HepG2 (cell line): ENCODE data around the gene ZBTB46. TPM values are rescaled to one million over a fixed set of nuclear protein-coding genes. Genes with fewer than 3 reads are reported as not detected.

Source experiments
- ASH2L ChIP-seq: fragments of 300-600, 200-600 bp; sonication (generic); IDR thresholded peaks from 2 replicates; pipeline ENCODE4 v1.7.0; 2017; ENCODE audit warnings: low read depth, mild to moderate bottlenecking, moderate library complexity, mixed read lengths, low read length; ENCODE audit not compliant: insufficient read length
- BATF2 ChIP-seq: sonication (generic); formaldehyde crosslinking; IDR thresholded peaks from 2 replicates; pipeline ENCODE4 v1.8.0; 2022; ENCODE audit warnings: mild to moderate bottlenecking, missing genetic modification reagents, moderate library complexity
- CCAR2 ChIP-seq: fragments of 200-400 bp; formaldehyde crosslinking; optimal IDR thresholded peaks from 2 replicates; pipeline ENCODE3; 2018; ENCODE audit warnings: low read depth, mild to moderate bottlenecking, low read length, moderate library complexity
- CENPBD1 ChIP-seq: sonication (generic); formaldehyde crosslinking; IDR thresholded peaks from 2 replicates; pipeline ENCODE4 v1.8.0; 2022; ENCODE audit warnings: missing genetic modification reagents, low read depth, mild to moderate bottlenecking, borderline replicate concordance
- DNMT1 ChIP-seq: sonication (generic); formaldehyde crosslinking; IDR thresholded peaks from 2 replicates; pipeline ENCODE4 v1.5.1; 2020; ENCODE audit warnings: mild to moderate bottlenecking, missing genetic modification reagents
- DZIP1 ChIP-seq: sonication (generic); formaldehyde crosslinking; IDR thresholded peaks from 2 replicates; pipeline ENCODE4 v1.5.0; 2020; ENCODE audit warnings: mild to moderate bottlenecking, missing genetic modification reagents
- HMG20B ChIP-seq: conservative IDR thresholded peaks from 2 replicates; pipeline ENCODE4 v1.6.1; 2016; ENCODE audit warnings: missing genetic modification reagents, missing compliant biosample characterization
- HNF4A ChIP-seq: sonication (generic); formaldehyde crosslinking; IDR thresholded peaks from 2 replicates; pipeline ENCODE4 v1.4.0; 2020; ENCODE audit warnings: missing genetic modification reagents
- MBD4 ChIP-seq: IDR thresholded peaks from 2 replicates; pipeline ENCODE4 v1.6.1; 2012; ENCODE audit warnings: low read length, inconsistent platforms, borderline replicate concordance
- PREB ChIP-seq: sonication (generic); formaldehyde crosslinking; IDR thresholded peaks from 2 replicates; pipeline ENCODE4 v1.4.0; 2020; ENCODE audit warnings: missing genetic modification reagents
- RBFOX2 ChIP-seq: fragments of 200-400 bp; formaldehyde crosslinking; IDR thresholded peaks from 2 replicates; pipeline ENCODE4 v1.6.1; 2017; ENCODE audit warnings: low read depth, mild to moderate bottlenecking, low read length
- RELA ChIP-seq: sonication (generic); formaldehyde crosslinking; IDR thresholded peaks from 2 replicates; pipeline ENCODE4 v1.4.0; 2020; ENCODE audit warnings: missing genetic modification reagents
- RNF2 ChIP-seq: fragments of 450-650 bp; conservative IDR thresholded peaks from 2 replicates; pipeline ENCODE4 v1.6.1; 2016; ENCODE audit warnings: low read depth
- SMARCE1 ChIP-seq: fragments of 450-650 bp; IDR thresholded peaks from 2 replicates; pipeline ENCODE4 v1.6.1; 2017; ENCODE audit warnings: borderline replicate concordance
- ZBTB8A ChIP-seq: sonication (generic); formaldehyde crosslinking; IDR thresholded peaks from 2 replicates; pipeline ENCODE4 v1.4.0; 2020; ENCODE audit warnings: mild to moderate bottlenecking, low read depth, missing genetic modification reagents, borderline replicate concordance
- ZFP82 ChIP-seq: sonication (generic); formaldehyde crosslinking; IDR thresholded peaks from 2 replicates; pipeline ENCODE4 v1.5.1; 2020; ENCODE audit warnings: mild to moderate bottlenecking, missing genetic modification reagents, borderline replicate concordance
- ZMAT3 ChIP-seq: sonication (generic); formaldehyde crosslinking; conservative IDR thresholded peaks from 2 replicates; pipeline ENCODE4 v1.7.0; 2021; ENCODE audit warnings: missing genetic modification reagents
- ZNF207 ChIP-seq: fragments of 450-650 bp; IDR thresholded peaks from 2 replicates; pipeline ENCODE4 v1.6.1; 2016; ENCODE audit warnings: antibody characterized with exemption, borderline replicate concordance
- ZNF350 ChIP-seq: sonication (generic); formaldehyde crosslinking; IDR thresholded peaks from 2 replicates; pipeline ENCODE4 v1.4.0; 2020; ENCODE audit warnings: mild to moderate bottlenecking, low read depth, missing genetic modification reagents, borderline replicate concordance
- ZNF501 ChIP-seq: sonication (generic); formaldehyde crosslinking; IDR thresholded peaks from 2 replicates; pipeline ENCODE4 v1.5.1; 2020; ENCODE audit warnings: mild to moderate bottlenecking, moderate library complexity, missing genetic modification reagents
- ZNF543 ChIP-seq: sonication (generic); formaldehyde crosslinking; IDR thresholded peaks from 2 replicates; pipeline ENCODE4 v1.4.0; 2020; ENCODE audit warnings: mild to moderate bottlenecking, missing genetic modification reagents
- ZNF546 ChIP-seq: sonication (generic); formaldehyde crosslinking; conservative IDR thresholded peaks from 2 replicates; pipeline ENCODE4 v1.8.1; 2023; ENCODE audit warnings: mild to moderate bottlenecking, missing genetic modification reagents
- polyA plus RNA-seq, 8 experiments: library from polyadenylated mRNA; depleted of rRNA in 3 of 8; stranded (reverse) in 7 of 8; unstranded in 1 of 8; fragments of >200 nt; fragmentation: Illumina TruSeq in 4 of 8; extraction: Trizol in 4 of 8; gene quantifications; 2 replicates each; pipeline versions ENCODE4 v1.2.1 to v1.2.3, GENCODE V29; 2011 to 2016; ENCODE audit warnings: low read depth in 4 of 8, missing spikeins in 1 of 8, mixed read lengths in 1 of 8; ENCODE audit not compliant: insufficient read depth in 1 of 8
- total RNA-seq, 5 experiments: library from RNA; depleted of rRNA; stranded (reverse); fragments of >200 nt; fragmentation: Illumina TruSeq; extraction: Trizol; gene quantifications; 2 replicates each; pipeline ENCODE4 v1.2.3, GENCODE V29; 2016; ENCODE audit warnings: low read depth in 1 of 5

The ZBTB46 gene
- total and polyA plus RNA-seq, 2 of the 13 experiments (the other 11 are each of a cell fraction or from before 2014, with no cell fraction given): 1.6 to 13.5 TPM

GRCh38 chr20:63863798-63864544, 32.9 kb upstream of the ZBTB46 start (continued):
- TF ChIP-seq DZIP1 (peak; percentile 97), ASH2L (peak; percentile 32), RELA (no peak; the same call in none of the 2 replicates), BATF2 (CRISPR knock-in tag) (no peak), ZNF350 (CRISPR knock-in tag) (no peak), ZNF546 (CRISPR knock-in tag) (0 out of 2 replicates have a peak, but pooled peaks have one; percentile 7), MBD4 (no peak), ZBTB8A (CRISPR knock-in tag) (peak; percentile 96), DNMT1 (no peak), ZMAT3 (CRISPR knock-in tag) (no peak; the same call in 1 of the 2 replicates), ZFP82 (no peak), ZNF207 (no peak), ZNF501 (peak; percentile 76; the same call in 1 of the 2 replicates), ZNF543 (peak; percentile 69; the same call in 1 of the 2 replicates), RBFOX2 (peak; percentile 93), SMARCE1 (no peak), CENPBD1 (CRISPR knock-in tag) (no peak; the same call in 1 of the 2 replicates), RNF2 (peak; percentile 42; the same call in 1 of the 2 replicates), CCAR2 (no peak), HNF4A (CRISPR knock-in tag) (peak; percentile 36; the same call in 1 of the 2 replicates), PREB (CRISPR knock-in tag) (no peak), HMG20B (CRISPR knock-in tag) (no peak; the same call in 1 of the 2 replicates)
